Measurements from ENCODE around the gene LPCAT1.

GRCh38 chr5:1540166-1540565, 16.4 kb upstream of the LPCAT1 start:
- TF ChIP-seq POLR2A (IDR thresholded peaks at IDR 0.05; ENCODE audit: low read depth, low read length) (no peak), POLR2AphosphoS5 (IDR thresholded peaks at IDR 0.05; ENCODE audit: low read depth, low read length) (no peak; the same call in 1 of the 2 replicates)
